ENCODE results near the gene STAP1. TPM values are rescaled to one million over a fixed set of nuclear protein-coding genes. Genes with fewer than 3 reads are reported as not detected.
"Not testable (repeated sequence)": the region's sequence is repeated elsewhere in the genome, so short reads cannot be mapped to it uniquely, and the experiment has no call there.

STAP1 gene
- total RNA-seq, 1 donor from 2014 or later: 0.52 TPM

GRCh38 chr4:67552146-67552792 lies 6.3 kb upstream of the STAP1 start:
- not testable (repeated sequence) for H3K27ac ChIP-seq (ENCODE audit: low read depth, low read length); H3K9me3 ChIP-seq (ENCODE audit: control insufficient read depth in 3 of 3, low read length in 3 of 3); H3K9ac ChIP-seq (ENCODE audit: low read depth in 1 of 3, low read length in 3 of 3); H3K36me3 ChIP-seq (ENCODE audit: control insufficient read depth in 3 of 3, insufficient read depth in 3 of 3, low read length in 3 of 3); H3K4me3 ChIP-seq (ENCODE audit: low read length in 3 of 3); H3K4me1 ChIP-seq (ENCODE audit: control insufficient read depth in 3 of 3, insufficient read depth in 3 of 3, low read length in 3 of 3); H3K27me3 ChIP-seq (ENCODE audit: control insufficient read depth in 3 of 3, insufficient read depth in 3 of 3, low read length in 3 of 3)

DNA sequence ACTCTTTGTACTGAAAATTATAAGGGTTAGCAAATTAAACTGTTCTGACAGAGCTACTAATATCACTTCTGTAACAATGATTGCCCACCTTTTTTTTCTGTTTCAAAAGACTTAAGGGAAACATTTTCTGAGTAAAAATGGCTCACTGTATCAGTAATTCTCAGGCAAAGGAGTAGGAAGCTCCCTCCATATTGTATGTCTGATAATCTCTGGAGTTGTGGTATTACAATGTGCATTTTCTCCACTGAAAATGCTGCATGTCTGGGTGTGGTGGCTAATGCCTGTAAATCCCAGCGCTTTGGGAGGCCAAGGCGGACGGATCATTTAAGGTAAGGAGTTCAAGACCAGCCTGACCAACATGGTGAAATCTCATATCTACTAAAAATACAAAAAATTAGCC lies 4.4 kb upstream of the STAP1 start:
- Histone ChIP-seq H3K4me1 (ENCODE audit: control insufficient read depth in 3 of 3, insufficient read depth in 3 of 3, low read length in 3 of 3) (no peaks in the 10 kb centered on the region), H3K27ac (ENCODE audit: low read depth, low read length) (no peak overlapping the region), H3K9me3 (ENCODE audit: control insufficient read depth in 3 of 3, low read length in 3 of 3) (no peaks in the 10 kb centered on the region), H3K27me3 (ENCODE audit: control insufficient read depth in 3 of 3, insufficient read depth in 3 of 3, low read length in 3 of 3) (no peaks in the 10 kb centered on the region), H3K4me3 (ENCODE audit: low read length in 3 of 3) (no peak overlapping the region), H3K9ac (ENCODE audit: low read depth in 1 of 3, low read length in 3 of 3) (no peak overlapping the region), H3K36me3 (ENCODE audit: control insufficient read depth in 3 of 3, insufficient read depth in 3 of 3, low read length in 3 of 3) (no peaks in the 10 kb centered on the region)

DNA sequence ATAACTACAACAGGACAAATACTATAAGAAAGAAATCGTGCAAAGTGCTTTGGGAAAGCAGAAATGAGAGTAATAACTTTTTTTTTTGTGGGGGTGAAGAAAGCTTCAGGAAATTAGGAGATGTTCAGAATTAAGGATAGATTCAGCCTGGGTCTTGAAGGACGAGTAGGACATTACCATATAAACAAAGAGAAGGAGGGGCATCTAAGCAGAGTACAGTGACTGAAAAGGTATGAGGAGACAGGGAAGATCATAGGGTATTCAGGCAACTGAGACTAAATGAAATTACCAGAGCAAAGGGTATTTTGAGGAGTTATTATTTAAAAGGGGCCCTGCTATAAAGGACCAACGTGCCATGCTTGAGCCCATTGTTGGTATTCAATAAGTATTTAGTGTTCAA lies 3.1 kb upstream of the STAP1 start:
- H3K9ac ChIP-seq (ENCODE audit: low read depth in 1 of 3, low read length in 3 of 3): no peak overlapping the region
- no peaks in the 10 kb centered on the region for H3K27me3 ChIP-seq (ENCODE audit: control insufficient read depth in 3 of 3, insufficient read depth in 3 of 3, low read length in 3 of 3)
- no peak overlapping the region for H3K27ac ChIP-seq (ENCODE audit: low read depth, low read length)

GRCh38 chr4:67556436-67556835 lies 2.1 kb upstream of the STAP1 start:
- Histone ChIP-seq H3K4me1 (ENCODE audit: control insufficient read depth in 3 of 3, insufficient read depth in 3 of 3, low read length in 3 of 3) (peaks cover 0 to 3% (median 0%) of the 10 kb centered on the region in 3 donors), H3K9me3 (ENCODE audit: control insufficient read depth in 3 of 3, low read length in 3 of 3) (no peaks in the 10 kb centered on the region), H3K27ac (ENCODE audit: low read depth, low read length) (no peak overlapping the region), H3K27me3 (ENCODE audit: control insufficient read depth in 3 of 3, insufficient read depth in 3 of 3, low read length in 3 of 3) (no peaks in the 10 kb centered on the region), H3K36me3 (ENCODE audit: control insufficient read depth in 3 of 3, insufficient read depth in 3 of 3, low read length in 3 of 3) (no peaks in the 10 kb centered on the region), H3K9ac (ENCODE audit: low read depth in 1 of 3, low read length in 3 of 3) (no peak overlapping the region), H3K4me3 (ENCODE audit: low read length in 3 of 3) (no peak overlapping the region)

More for the DNA sequence above, 3.1 kb upstream of the STAP1 start:
- H3K4me3 ChIP-seq (ENCODE audit: low read length in 3 of 3): no peak overlapping the region
- no peaks in the 10 kb centered on the region for H3K36me3 ChIP-seq (ENCODE audit: control insufficient read depth in 3 of 3, insufficient read depth in 3 of 3, low read length in 3 of 3)
- no peaks in the 10 kb centered on the region for H3K9me3 ChIP-seq (ENCODE audit: control insufficient read depth in 3 of 3, low read length in 3 of 3)
- no peaks in the 10 kb centered on the region for H3K4me1 ChIP-seq (ENCODE audit: control insufficient read depth in 3 of 3, insufficient read depth in 3 of 3, low read length in 3 of 3)

DNA sequence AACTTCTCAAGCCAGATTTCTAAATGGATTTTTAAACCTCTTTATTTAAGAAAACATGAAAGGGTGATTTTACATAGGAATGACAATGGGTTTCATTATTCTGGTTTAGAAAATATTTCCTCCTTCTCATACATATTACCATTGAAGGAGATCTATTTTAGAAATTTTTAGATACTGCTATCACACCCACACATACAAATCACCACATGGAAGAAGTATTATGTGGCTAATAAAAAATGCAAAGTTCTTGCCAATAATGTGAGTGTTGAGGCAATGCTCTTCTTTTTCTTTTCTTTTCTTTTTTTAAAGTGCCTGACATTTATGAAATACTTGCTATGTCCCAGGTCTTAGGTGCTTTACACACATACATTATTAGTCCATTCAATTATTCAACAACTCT lies 6.8 kb downstream of the STAP1 start:
- H3K27ac ChIP-seq (ENCODE audit: low read depth, low read length): no peak overlapping the region
- peaks cover 0 to 3% (median 0%) of the 10 kb centered on the region in 3 donors for H3K4me1 ChIP-seq (ENCODE audit: control insufficient read depth in 3 of 3, insufficient read depth in 3 of 3, low read length in 3 of 3)
- H3K36me3 ChIP-seq (ENCODE audit: control insufficient read depth in 3 of 3, insufficient read depth in 3 of 3, low read length in 3 of 3): no peaks in the 10 kb centered on the region
- H3K27me3 ChIP-seq (ENCODE audit: control insufficient read depth in 3 of 3, insufficient read depth in 3 of 3, low read length in 3 of 3): no peaks in the 10 kb centered on the region
- no peak overlapping the region for H3K4me3 ChIP-seq (ENCODE audit: low read length in 3 of 3)
- no peak overlapping the region for H3K9ac ChIP-seq (ENCODE audit: low read depth in 1 of 3, low read length in 3 of 3)
- no peaks in the 10 kb centered on the region for H3K9me3 ChIP-seq (ENCODE audit: control insufficient read depth in 3 of 3, low read length in 3 of 3)

DNA sequence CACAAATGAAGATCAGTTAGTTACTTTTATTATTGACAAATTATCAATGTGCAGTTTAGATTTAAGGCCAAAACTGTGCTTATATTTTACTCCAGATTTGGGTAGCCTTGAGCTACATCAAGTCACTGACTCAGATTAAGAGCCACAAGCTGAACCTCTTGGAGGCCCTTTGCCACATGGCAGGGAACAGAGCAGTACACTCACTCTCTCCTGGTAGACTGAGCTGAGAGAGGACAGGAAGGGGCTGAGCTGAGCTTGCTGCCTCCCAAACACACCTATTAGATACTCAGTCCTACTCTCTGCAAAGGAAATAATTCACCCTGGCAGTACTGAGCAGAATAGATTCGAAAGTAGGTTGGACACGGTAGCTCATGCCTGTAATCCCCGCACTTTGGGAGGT lies 7.8 kb downstream of the STAP1 start:
- no peak overlapping the region for H3K9ac ChIP-seq (ENCODE audit: low read depth in 1 of 3, low read length in 3 of 3)
- no peak overlapping the region for H3K4me3 ChIP-seq (ENCODE audit: low read length in 3 of 3)
- H3K27me3 ChIP-seq (ENCODE audit: control insufficient read depth in 3 of 3, insufficient read depth in 3 of 3, low read length in 3 of 3): no peaks in the 10 kb centered on the region

DNA sequence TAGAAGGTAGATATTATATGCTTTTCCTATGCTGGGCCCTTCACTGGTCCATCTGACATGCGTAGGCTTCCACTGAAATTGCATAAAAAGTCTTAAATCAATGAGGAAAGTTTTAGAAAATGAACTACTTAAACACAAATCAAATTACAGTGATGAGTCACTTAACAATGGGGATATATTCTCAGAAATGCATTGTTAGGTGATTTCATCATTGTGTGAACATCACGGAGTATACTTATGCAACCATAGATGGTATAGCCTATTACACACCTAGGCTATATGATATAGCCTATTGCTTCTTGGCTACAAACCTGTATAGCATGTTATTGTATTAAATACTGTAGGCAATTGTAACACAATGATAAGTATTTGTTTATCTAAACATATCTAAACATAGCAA lies 10.3 kb downstream of the STAP1 start:
- Histone ChIP-seq H3K4me3 (ENCODE audit: low read length in 3 of 3) (no peak overlapping the region), H3K9me3 (ENCODE audit: control insufficient read depth in 3 of 3, low read length in 3 of 3) (no peaks in the 10 kb centered on the region), H3K27me3 (ENCODE audit: control insufficient read depth in 3 of 3, insufficient read depth in 3 of 3, low read length in 3 of 3) (no peaks in the 10 kb centered on the region), H3K27ac (ENCODE audit: low read depth, low read length) (no peak overlapping the region), H3K9ac (ENCODE audit: low read depth in 1 of 3, low read length in 3 of 3) (no peak overlapping the region), H3K4me1 (ENCODE audit: control insufficient read depth in 3 of 3, insufficient read depth in 3 of 3, low read length in 3 of 3) (no peaks in the 10 kb centered on the region), H3K36me3 (ENCODE audit: control insufficient read depth in 3 of 3, insufficient read depth in 3 of 3, low read length in 3 of 3) (no peaks in the 10 kb centered on the region)

More for the DNA sequence above, 7.8 kb downstream of the STAP1 start:
- no peak overlapping the region for H3K27ac ChIP-seq (ENCODE audit: low read depth, low read length)
- no peaks in the 10 kb centered on the region for H3K36me3 ChIP-seq (ENCODE audit: control insufficient read depth in 3 of 3, insufficient read depth in 3 of 3, low read length in 3 of 3)
- H3K4me1 ChIP-seq (ENCODE audit: control insufficient read depth in 3 of 3, insufficient read depth in 3 of 3, low read length in 3 of 3): no peaks in the 10 kb centered on the region
- H3K9me3 ChIP-seq (ENCODE audit: control insufficient read depth in 3 of 3, low read length in 3 of 3): no peaks in the 10 kb centered on the region

DNA sequence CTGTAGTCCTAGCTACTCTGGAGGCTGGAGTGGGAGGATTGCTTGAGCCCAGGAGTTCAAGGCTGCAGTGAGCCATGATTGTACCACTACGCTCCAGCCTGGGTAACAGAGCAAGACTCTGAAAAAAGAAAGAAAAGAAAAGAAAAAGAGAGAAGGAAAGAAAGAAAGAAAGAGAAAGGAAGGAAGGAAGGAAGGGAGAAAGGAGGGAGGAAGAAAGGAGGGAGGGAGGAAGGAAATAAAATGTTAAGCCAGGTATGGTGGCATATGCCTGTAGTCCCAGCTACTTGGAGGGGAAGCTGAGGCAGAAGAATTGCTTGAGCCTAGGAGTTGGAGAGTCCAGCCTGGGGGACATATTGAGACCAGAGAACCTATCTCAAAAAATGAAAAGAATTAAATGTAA lies 12.0 kb downstream of the STAP1 start:
- Histone ChIP-seq H3K9me3 (ENCODE audit: control insufficient read depth in 3 of 3, low read length in 3 of 3) (no peaks in the 10 kb centered on the region), H3K9ac (ENCODE audit: low read depth in 1 of 3, low read length in 3 of 3) (no peak overlapping the region), H3K4me1 (ENCODE audit: control insufficient read depth in 3 of 3, insufficient read depth in 3 of 3, low read length in 3 of 3) (no peaks in the 10 kb centered on the region), H3K4me3 (ENCODE audit: low read length in 3 of 3) (no peak overlapping the region), H3K27me3 (ENCODE audit: control insufficient read depth in 3 of 3, insufficient read depth in 3 of 3, low read length in 3 of 3) (no peaks in the 10 kb centered on the region), H3K27ac (ENCODE audit: low read depth, low read length) (no peak overlapping the region), H3K36me3 (ENCODE audit: control insufficient read depth in 3 of 3, insufficient read depth in 3 of 3, low read length in 3 of 3) (no peaks in the 10 kb centered on the region)

DNA sequence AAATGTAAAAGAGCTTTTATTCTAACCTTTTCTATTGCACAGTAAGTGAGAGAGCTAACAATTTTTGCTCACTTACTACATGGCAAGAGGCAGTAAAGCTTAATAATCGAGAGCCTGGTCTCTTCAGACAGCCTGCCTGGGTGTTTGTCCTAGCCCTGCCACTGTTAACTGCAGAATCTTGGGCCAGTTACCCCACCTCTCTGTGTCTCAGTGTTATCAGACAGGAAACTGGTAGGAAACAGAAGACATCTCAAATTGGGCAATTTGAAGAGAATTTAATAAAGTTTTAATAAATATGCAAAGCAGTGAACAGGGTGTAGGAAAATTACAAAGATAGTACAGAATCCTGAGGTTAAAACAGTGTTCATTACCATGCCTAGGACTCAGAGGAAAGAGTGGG lies 13.4 kb downstream of the STAP1 start:
- H3K9me3 ChIP-seq (ENCODE audit: control insufficient read depth in 3 of 3, low read length in 3 of 3): no peaks in the 10 kb centered on the region
- no peak overlapping the region for H3K27ac ChIP-seq (ENCODE audit: low read depth, low read length)
- H3K36me3 ChIP-seq (ENCODE audit: control insufficient read depth in 3 of 3, insufficient read depth in 3 of 3, low read length in 3 of 3): no peaks in the 10 kb centered on the region

GRCh38 chr4:67573193-67573592 lies 14.7 kb downstream of the STAP1 start:
- Histone ChIP-seq H3K36me3 (ENCODE audit: control insufficient read depth in 3 of 3, insufficient read depth in 3 of 3, low read length in 3 of 3) (no peaks in the 10 kb centered on the region), H3K4me3 (ENCODE audit: low read length in 3 of 3) (no peak overlapping the region), H3K9ac (ENCODE audit: low read depth in 1 of 3, low read length in 3 of 3) (no peak overlapping the region), H3K27ac (ENCODE audit: low read depth, low read length) (no peak overlapping the region), H3K4me1 (ENCODE audit: control insufficient read depth in 3 of 3, insufficient read depth in 3 of 3, low read length in 3 of 3) (no peaks in the 10 kb centered on the region), H3K9me3 (ENCODE audit: control insufficient read depth in 3 of 3, low read length in 3 of 3) (no peaks in the 10 kb centered on the region), H3K27me3 (ENCODE audit: control insufficient read depth in 3 of 3, insufficient read depth in 3 of 3, low read length in 3 of 3) (no peaks in the 10 kb centered on the region)

More for the DNA sequence above, 13.4 kb downstream of the STAP1 start:
- Histone ChIP-seq H3K4me3 (ENCODE audit: low read length in 3 of 3) (no peak overlapping the region), H3K27me3 (ENCODE audit: control insufficient read depth in 3 of 3, insufficient read depth in 3 of 3, low read length in 3 of 3) (no peaks in the 10 kb centered on the region), H3K9ac (ENCODE audit: low read depth in 1 of 3, low read length in 3 of 3) (no peak overlapping the region), H3K4me1 (ENCODE audit: control insufficient read depth in 3 of 3, insufficient read depth in 3 of 3, low read length in 3 of 3) (no peaks in the 10 kb centered on the region)
